Heart right ventricle (tissue), 16 donors: Measurements from ENCODE around the gene PMF1. TPM values are rescaled to one million over a fixed set of nuclear protein-coding genes. Genes with fewer than 3 reads are reported as not detected.

ENCODE experiments used
- ATAC-seq, 8 donors: fragments of 200-7000 bp; cut with Tn5 transposase; one replicate each; pipeline ENCODE4 v1.9.1; 2020; ENCODE audit warnings: mild to moderate bottlenecking in 8 of 8, moderate library complexity in 8 of 8, moderate number of reproducible peaks in 1 of 8
- DNase-seq, 2 donors: peaks; one replicate each; pipeline ENCODE4 v3.0.0-alpha.2; 2020
- H3K27ac ChIP-seq, 10 donors: fragments of 200-600 bp; sonication (generic) in 2 of 10; one replicate each; pipeline versions ENCODE4 v1.5.0 to v1.8.0; 2020 to 2022; ENCODE audit warnings: mild to moderate bottlenecking in 3 of 10
- H3K27me3 ChIP-seq, 7 donors: fragments of 200-600 bp; one replicate each; pipeline ENCODE4 v1.8.0; 2021 to 2022; ENCODE audit warnings: mild to moderate bottlenecking in 2 of 7
- H3K36me3 ChIP-seq, 9 donors: fragments of 200-600 bp; sonication (generic) in 1 of 9; one replicate each; pipeline versions ENCODE4 v1.5.0 to v1.8.0; 2020 to 2022; ENCODE audit warnings: mild to moderate bottlenecking in 2 of 9
- H3K4me1 ChIP-seq, 9 donors: fragments of 200-600 bp; sonication (generic) in 1 of 9; one replicate each; pipeline versions ENCODE4 v1.5.0 to v1.8.0; 2020 to 2022; ENCODE audit warnings: mild to moderate bottlenecking in 4 of 9
- H3K4me3 ChIP-seq, 10 donors: fragments of 200-600 bp; sonication (generic) in 2 of 10; one replicate each; pipeline versions ENCODE4 v1.5.0 to v1.8.0; 2020 to 2022; ENCODE audit warnings: mild to moderate bottlenecking in 7 of 10, moderate library complexity in 2 of 10
- H3K9me3 ChIP-seq, 11 donors: fragments of 200-600 bp in 10 of 11; sonication (generic) in 2 of 11; one replicate each; pipeline versions ENCODE4 v1.5.0 to v1.8.0; 2013 to 2022; ENCODE audit warnings: mild to moderate bottlenecking in 2 of 11, control low read depth in 1 of 11, moderate library complexity in 1 of 11
- WGBS, 2 donors: extraction: QIAGEN DNeasy Blood & Tissue Kit; methylation state at CpG; one replicate each; pipeline ENCODE4 v1.1.7; 2013; ENCODE audit warnings: inconsistent platforms in 1 of 2; 5-methylcytosine and 5-hydroxymethylcytosine counted together
- intact Hi-C, 10 donors: fragments of 100-400 bp; cut with DNase I; formaldehyde crosslinking; loops; one replicate each; pipeline versions ENCODE4 v1.11.1 to v1.14.2; 2022
- polyA plus RNA-seq, 2 donors: library from polyadenylated mRNA; stranded (reverse); fragments of 200-250 nt; gene quantifications; one replicate each; pipeline ENCODE4 v1.2.3, GENCODE V29; 2013
- total RNA-seq, 10 donors: library from RNA; stranded (reverse); fragmentation: NEBNext Ultra II Directional in 3 of 10; extraction: Animal tissue kit (Norgen Biotek cat#: 25700) in 3 of 10; gene quantifications; one replicate each; pipeline versions ENCODE4 v1.2.1 to v1.2.4, GENCODE V29; 2021 to 2023
- TF ChIP-seq, protein P1 (sequence below), 9 donors: fragments of 200-600 bp; sonication (generic) in 2 of 9; IDR thresholded peaks; one replicate each; pipeline versions ENCODE4 v1.5.0 to v1.8.0; 2021 to 2022; ENCODE audit warnings: antibody characterized with exemption in 9 of 9, mild to moderate bottlenecking in 5 of 9, moderate library complexity in 1 of 9
- donor health status: Arrhythmogenic right ventricular cardiomyopathy.
- donor health status: ischemic (EF 13 %, LVEDD 7.1; RV severe dilation, severe dysfunction).
- donor health status: healthy with polysubstance abuse.
- donor health status: DM: no; HTN: yes; CAD: no.
- donor health status: DM: no; HTN: no; CAD: no.
- donor health status: ischemic (EF 25% LVEDD 6.9; RV normal size, moderate dysfunction).
- donor health status: ischemic (EF 25% LVEDD 5.7; RV mildly dilated, moderate dysfunction).
- donor health status: healthy.
- donor health status: DM: yes; HTN: yes; CAD: no.
- donor health status: Ischemic cardiomyopathy.
- donor health status: ischemic (EF 35%, LVEDD 5.7; RV mildly dilated, moderate dysfunction).
- donor health status: nonischemic (EF 11% LVEDD 7.7; RV severe dilation, severe dysfunction).
- donor health status: DM: yes; HTN: yes; CAD: no.
- donor health status: PGD.
- donor health status: ischemic (EF 29% LVEDD 5.4; RV normal size, mild dysfunction).
- donor health status: nonischemic (EF 23%, LVEDD 6.1; RV moderate dilation, normal function).

The PMF1 gene
- total and polyA plus RNA-seq, 12 donors: 55.9 to 122 (median 69.9) TPM

DNA sequence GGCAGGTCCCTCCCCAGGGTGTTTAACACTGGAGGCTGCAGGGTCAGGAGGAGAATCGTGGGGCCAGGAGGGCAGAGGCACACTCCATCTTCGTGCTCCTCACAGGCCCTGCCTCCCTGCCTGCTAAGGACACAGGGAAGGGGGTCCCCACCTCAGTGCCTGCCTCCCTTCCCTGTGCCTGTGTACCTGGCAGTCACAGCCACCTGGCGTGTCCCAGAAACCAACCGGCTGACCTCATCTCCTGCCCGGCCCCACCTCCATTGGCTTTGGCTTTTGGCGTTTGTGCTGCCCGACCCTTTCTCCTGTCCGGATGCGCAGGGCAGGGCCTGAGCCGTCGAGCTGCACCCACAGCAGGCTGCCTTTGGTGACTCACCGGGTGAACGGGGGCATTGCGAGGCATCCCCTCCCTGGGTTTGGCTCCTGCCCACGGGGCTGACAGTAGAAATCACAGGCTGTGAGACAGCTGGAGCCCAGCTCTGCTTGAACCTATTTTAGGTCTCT lies 28.6 kb downstream of the PMF1 start:
- WGBS, 2 donors: 79 to 81% methylated on average over 15 of the region's 15 CpGs
- Histone ChIP-seq H3K9me3 (no peaks in the 10 kb centered on the region), H3K27ac (no peak overlapping the region), H3K36me3 (peaks cover 0 to 62% (median 32%) of the 10 kb centered on the region in 9 donors), H3K27me3 (peaks cover 0 to 19% (median 8%) of the 10 kb centered on the region in 7 donors), H3K4me3 (no peak overlapping the region), H3K4me1 (peaks cover 8 to 14% (median 12%) of the 10 kb centered on the region in 9 donors)
- TF ChIP-seq, protein P1, sequence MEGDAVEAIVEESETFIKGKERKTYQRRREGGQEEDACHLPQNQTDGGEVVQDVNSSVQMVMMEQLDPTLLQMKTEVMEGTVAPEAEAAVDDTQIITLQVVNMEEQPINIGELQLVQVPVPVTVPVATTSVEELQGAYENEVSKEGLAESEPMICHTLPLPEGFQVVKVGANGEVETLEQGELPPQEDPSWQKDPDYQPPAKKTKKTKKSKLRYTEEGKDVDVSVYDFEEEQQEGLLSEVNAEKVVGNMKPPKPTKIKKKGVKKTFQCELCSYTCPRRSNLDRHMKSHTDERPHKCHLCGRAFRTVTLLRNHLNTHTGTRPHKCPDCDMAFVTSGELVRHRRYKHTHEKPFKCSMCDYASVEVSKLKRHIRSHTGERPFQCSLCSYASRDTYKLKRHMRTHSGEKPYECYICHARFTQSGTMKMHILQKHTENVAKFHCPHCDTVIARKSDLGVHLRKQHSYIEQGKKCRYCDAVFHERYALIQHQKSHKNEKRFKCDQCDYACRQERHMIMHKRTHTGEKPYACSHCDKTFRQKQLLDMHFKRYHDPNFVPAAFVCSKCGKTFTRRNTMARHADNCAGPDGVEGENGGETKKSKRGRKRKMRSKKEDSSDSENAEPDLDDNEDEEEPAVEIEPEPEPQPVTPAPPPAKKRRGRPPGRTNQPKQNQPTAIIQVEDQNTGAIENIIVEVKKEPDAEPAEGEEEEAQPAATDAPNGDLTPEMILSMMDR (IDR thresholded peaks at IDR 0.05): no peak
- intact Hi-C loops: loop anchor here in 1 of 10 donors (5.0 kb wide), 1 partner anchor 36 kb away; no protein-coding TSS in a partner anchor
- ATAC-seq (no peak), DNase-seq (no peak)

DNA sequence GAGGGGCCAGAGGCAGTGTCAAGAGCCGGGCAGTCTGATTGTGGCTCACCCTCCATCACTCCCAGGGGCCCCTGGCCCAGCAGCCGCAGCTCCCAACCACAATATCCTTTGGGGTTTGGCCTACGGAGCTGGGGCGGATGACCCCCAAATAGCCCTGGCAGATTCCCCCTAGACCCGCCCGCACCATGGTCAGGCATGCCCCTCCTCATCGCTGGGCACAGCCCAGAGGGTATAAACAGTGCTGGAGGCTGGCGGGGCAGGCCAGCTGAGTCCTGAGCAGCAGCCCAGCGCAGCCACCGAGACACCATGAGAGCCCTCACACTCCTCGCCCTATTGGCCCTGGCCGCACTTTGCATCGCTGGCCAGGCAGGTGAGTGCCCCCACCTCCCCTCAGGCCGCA lies 29.1 kb downstream of the PMF1 start, which contains the start of gene BGLAP:
Gene BGLAP, plus strand, starts transcription at position 259 of the 400 bp plus-strand sequence. Its CDS starts 48 bp downstream, at position 307.
- intact Hi-C loops: loop anchor here in 1 of 10 donors (5.0 kb wide), 1 partner anchor 35 kb away; no protein-coding TSS in a partner anchor

GRCh38 chr1:156242738-156243137 lies 29.9 kb downstream of the PMF1 start:
- Histone ChIP-seq H3K27ac (no peak overlapping the region), H3K4me1 (peaks cover 16 to 27% (median 25%) of the 10 kb centered on the region in 9 donors), H3K4me3 (no peak overlapping the region), H3K27me3 (peaks cover 0 to 23% (median 8%) of the 10 kb centered on the region in 7 donors), H3K9me3 (no peaks in the 10 kb centered on the region), H3K36me3 (peaks cover 0 to 49% (median 18%) of the 10 kb centered on the region in 9 donors)
- 68 to 72% methylated on average over 10 of the region's 10 CpGs for WGBS, 2 donors
- intact Hi-C loops: loop anchor here in 1 of 10 donors (5.0 kb wide), 1 partner anchor 35 kb away; no protein-coding TSS in a partner anchor
- DNase-seq (no peak), ATAC-seq (no peak)
- TF ChIP-seq, protein P1 (IDR thresholded peaks at IDR 0.05): no peak

More for the DNA sequence above, 29.1 kb downstream of the PMF1 start, which contains the start of gene BGLAP:
- ATAC-seq: no peak
- DNase-seq: no peak
- Histone ChIP-seq H3K9me3 (no peaks in the 10 kb centered on the region), H3K27me3 (peaks cover 0 to 23% (median 8%) of the 10 kb centered on the region in 7 donors), H3K4me1 (peaks cover 10 to 19% (median 17%) of the 10 kb centered on the region in 9 donors), H3K36me3 (peaks cover 0 to 57% (median 26%) of the 10 kb centered on the region in 9 donors), H3K27ac (no peak within 1 kb of the TSS), H3K4me3 (no peak within 1 kb of the TSS)
- TF ChIP-seq, protein P1 (IDR thresholded peaks at IDR 0.05): no peak
- 81 to 88% methylated on average over 14 of the region's 14 CpGs for WGBS, 2 donors

- DNase-seq (no peak), ATAC-seq (no peak)
- intact Hi-C loops: loop anchor here in 1 of 10 donors (5.0 kb wide), 1 partner anchor 33 kb away; no protein-coding TSS in a partner anchor
- Histone ChIP-seq H3K4me1 (peaks cover 16 to 32% (median 29%) of the 10 kb centered on the region in 9 donors), H3K4me3 (no peak overlapping the region), H3K9me3 (no peaks in the 10 kb centered on the region), H3K27me3 (peaks cover 0 to 23% (median 8%) of the 10 kb centered on the region in 7 donors), H3K36me3 (peaks cover 0 to 38% (median 7%) of the 10 kb centered on the region in 9 donors), H3K27ac (no peak overlapping the region)
- WGBS, 2 donors: 91 to 93% methylated on average over 2 of the region's 2 CpGs
- TF ChIP-seq, protein P1 (IDR thresholded peaks at IDR 0.05): no peak
These were observed 31.3 kb downstream of the PMF1 start for GRCh38 chr1:156244126-156244525.
